Smooth muscle cell of the brain vasculature (primary cell): ENCODE measurements around the gene WDR64.
"Not testable (repeated sequence)": the region's sequence is repeated elsewhere in the genome, so short reads cannot be mapped to it uniquely, and the experiment has no call there.

ENCODE experiments used
- DNase-seq: peaks from one replicate; pipeline ENCODE4 v3.0.0-alpha.2; 2012; ENCODE audit warnings: low read depth, low spot score

Gene WDR64

DNA sequence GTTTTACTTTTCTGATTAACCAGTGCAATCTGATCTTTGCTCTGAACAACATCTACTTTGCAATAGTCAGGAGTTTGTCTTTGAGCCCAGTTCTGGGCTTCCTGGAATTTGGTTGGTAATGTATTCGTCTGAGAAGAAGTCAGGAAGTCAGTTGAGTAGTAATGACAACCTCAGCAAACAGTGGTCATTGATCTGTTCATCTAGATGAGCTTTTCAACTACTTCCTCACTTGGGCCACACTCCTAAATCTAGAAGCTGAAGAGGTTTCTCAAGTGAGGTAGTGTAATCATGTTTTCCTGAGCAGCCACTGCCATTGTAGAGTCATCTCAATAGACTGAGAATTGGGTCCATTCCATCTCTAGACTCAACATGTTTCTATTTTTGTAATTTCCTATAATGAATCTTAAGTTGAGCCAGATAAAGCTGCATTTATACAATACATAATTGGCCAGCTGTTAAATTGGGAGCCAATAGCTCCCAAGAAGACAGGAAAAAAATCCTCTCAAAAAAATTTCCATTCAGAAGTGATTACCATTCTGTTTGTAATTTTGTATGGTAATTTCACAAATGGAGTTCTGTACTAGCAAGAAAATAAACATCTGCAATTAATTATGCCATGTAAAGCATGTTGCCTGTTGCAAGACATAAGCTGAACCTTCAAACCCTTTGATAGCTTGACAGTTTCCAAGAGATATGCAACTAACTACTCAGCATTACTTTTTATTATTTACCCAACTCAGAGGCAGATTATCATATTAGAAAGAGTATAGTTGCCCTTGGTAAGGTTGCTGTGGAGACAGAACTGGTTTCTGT is 49.6 kb downstream of the WDR64 start:
- no peak for DNase-seq

DNA sequence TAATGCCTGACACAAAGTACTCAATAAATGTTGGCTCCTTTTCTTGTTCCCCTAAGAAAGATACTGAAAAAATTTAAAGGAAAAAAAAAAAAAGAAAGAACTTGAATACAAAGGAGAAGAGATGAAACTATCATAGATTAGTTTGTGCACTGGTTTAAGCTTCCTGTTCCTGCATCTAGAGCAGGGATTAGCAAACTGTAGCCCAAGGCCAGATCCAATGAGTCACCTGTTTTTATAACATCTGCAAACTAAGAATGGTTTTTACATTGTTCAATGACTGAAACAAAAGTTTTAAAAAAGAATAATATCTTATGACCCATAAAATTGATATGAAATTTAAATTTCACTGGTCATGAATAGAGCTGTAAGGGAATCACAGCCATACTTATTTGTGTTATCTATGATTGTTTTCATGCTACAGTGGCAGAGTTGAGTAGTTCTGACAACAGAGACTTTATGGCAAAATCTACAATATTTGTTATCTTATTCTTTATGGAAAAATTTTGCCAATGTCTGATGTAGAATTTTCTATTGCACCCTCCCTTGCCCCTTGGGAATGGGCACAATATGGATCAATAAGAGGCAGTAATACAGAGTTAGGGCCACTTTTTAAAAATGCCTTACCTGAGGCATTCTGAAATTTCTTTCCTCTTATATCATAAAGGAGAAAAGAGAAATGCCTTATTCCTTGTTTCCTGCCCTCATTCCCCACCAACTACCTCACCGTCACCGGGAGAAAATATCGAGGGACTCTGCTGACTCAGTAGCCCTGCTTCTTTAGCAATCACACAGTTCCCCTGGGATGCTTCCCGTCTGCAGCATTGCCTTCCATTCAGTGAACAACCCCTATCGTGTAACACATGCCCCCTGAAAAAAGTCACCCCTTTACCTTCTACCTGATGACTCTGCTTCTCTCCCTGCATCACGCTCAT is 50.6 kb downstream of the WDR64 start:
- no peak for DNase-seq

DNA sequence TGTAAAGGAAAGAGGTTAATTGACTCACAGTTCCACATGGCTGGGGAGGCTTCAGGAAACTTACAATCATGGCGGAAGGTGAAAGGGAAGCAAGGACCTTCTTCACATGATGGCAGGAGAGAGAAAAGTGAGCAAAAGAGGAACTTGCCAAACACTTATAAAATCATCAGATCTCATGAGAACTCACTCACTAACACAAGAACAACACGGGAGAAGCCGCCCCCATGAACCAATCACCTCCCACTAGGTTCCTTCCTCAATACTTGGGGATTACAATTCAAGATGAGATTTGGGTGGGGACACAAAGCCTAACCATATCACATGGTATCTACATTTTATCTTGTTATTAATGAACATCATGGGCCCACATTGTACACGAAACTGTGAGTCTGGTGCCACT is 51.7 kb downstream of the WDR64 start:
- not testable (repeated sequence) for DNase-seq

DNA sequence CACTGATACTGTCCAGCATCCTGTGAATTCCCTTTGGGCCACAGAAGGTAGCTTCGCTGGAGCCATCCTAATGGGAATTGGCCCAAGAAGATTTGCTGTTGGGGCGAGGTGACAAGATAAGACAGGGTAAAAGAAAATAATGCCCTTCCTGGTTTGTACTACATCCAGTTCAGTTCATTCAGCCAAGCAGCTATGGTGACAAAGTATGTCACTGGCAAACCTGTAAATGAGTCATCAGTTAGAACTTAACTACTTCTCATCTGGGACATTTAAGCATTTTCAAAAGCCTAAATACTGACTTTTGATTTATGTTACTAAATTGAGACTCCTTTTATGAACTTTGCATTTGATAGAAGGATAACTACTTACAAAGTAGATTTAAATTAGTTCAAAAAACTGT is 54.2 kb downstream of the WDR64 start:
- no peak for DNase-seq

DNA sequence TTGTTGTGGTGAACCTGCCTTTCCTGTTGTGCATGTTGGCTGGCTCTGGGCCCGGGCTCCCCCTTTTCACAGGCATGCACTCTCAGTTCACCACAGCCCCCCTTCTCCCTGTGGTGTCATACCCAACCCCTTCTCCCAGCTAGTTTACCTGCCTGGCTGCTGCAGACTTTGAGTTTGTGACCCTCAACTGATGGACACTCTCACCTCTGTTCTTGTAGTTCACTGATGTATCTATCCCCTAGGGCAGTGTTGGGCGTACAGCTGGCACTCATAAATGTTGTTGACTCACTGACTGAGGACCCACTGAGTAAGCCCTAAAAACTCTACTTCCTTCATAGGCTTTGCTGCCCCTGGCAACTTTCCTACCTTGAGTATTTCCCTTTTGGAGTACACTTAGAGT is 54.9 kb downstream of the WDR64 start:
- DNase-seq = no peak

DNA sequence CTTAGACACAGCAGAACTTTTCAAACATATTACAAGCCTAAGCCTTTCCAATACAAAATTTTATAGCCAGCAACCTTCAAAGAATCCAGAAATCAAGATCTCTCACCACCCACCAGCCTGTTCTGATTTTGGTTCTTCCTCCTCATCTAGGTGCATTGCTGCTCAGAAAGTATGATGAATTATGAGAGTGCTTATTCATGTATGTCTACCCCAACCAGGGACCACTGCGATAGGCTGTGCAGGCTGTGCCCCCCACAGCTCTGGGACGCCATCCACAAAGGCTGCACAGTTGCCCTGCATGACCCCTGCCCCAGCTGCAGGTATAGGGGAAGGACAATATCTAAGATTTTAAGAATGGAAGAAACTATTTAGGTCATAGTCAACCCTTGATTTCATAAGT is 55.4 kb downstream of the WDR64 start:
- no peak for DNase-seq

DNA sequence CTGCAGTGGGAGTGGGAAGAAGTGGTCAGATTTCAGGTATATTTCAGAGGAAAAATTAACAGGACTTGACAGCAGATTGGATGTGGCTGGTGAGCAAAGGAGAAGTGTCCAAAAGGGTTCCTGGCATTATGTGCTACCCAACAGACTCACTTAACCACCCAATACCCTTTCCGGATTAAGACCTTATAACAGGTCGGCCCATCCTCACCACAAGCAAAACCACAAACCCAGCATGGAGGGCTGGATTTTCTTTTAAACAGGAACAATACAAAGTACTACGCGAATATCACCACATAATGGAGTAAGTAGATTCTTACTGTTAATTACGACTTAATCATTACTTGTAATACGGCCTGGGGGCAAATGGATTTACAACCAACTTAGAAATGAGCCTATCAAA is 59.2 kb downstream of the WDR64 start:
- DNase-seq = no peak

DNA sequence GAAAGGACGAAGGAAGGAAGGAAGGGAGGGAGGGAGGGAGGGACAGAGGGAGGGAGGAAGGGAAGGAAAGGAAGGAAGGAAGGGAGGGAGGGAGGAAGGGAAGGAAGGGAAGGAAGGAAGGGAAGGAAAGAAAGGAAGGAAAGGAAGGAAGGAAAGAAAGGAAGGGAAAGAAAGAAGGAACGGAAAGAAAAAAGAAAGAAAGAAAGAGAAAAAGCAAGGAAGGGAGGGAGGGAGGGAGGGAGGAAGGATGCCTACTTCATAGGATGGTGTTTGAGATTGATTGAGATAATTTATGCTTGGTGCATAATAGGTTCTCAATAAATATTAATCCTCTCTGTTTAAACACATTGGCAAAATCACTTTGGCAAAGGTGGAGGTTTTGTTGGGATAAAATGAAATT is 61.2 kb downstream of the WDR64 start:
- DNase-seq = no peak

DNA sequence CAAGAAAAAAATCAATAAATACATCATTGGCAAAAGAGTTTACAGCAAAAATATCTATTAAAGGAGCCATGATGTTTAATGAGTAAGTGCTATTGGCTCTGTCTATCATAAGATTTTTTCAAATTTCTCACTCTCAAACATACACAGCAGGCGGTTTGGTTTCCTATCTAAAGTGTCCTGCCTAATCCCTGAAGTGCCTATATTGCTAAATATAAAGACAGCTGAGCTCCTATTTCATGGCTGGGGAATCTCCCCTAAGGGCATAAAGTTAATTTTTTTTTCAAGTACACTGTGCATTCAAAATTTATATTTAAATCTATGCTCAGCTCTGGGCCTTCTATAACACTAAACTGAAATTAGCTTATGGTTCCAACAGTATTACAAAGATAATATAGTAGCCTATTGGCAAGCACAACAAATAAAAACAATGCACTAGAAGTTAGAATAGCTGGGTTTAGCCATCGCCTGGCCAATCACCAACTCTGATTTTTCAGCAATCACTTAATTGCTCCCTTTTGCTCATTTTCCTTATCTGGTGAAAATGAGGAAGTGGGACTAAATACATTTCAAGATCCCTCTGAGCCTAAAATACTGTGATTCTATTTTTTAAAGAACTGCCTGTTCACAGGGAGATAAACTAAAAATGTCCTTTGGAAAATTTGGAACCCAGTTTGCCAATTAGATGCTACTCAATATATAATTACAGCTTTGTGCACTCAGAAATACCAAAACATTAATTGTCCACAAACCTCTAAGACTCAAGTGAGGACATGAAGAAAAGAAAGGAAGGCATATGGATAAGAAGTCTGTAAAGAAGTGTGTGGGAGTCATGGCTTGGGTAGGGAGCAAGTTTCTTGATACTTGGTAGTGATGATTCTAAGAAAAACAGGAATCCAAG is 62.5 kb downstream of the WDR64 start:
- DNase-seq = no peak

DNA sequence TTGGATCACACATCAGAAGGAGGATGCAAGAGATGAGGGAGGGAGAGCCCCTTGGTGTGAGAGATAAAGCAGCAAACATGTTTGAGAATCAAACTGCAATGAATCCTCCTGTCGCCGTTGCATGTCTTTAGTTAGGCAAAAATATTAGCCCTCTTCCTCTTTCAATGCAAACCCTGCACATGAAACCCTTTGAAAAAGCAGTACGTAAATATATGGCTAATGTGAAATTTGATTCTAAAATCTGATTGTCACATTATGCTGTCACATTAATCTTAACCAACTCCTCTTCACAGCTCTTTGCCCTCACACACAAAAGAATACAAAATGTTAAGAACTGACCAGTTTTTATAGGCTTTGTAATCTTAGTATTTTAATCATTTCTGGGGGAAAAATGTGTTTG is 63.4 kb downstream of the WDR64 start:
- DNase-seq = no peak

DNA sequence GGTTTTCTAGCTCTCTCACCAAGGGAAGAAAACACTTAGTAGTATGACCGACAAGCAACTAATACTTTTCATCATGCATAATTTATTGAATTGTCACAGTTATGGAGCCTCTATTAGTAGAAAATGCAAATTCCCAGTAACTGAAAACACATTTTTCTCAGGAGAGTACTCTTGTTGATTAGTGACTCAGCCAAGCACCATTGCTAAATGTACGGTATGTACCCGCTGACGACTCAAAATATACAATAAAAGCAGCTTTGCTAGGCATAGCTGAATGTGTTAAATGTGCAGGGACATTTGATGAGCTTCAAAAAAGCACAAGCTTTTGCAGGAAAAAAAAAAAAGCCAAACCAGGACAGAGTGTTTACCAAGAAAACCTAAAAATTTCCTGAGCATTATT is 63.9 kb downstream of the WDR64 start:
- no peak for DNase-seq

DNA sequence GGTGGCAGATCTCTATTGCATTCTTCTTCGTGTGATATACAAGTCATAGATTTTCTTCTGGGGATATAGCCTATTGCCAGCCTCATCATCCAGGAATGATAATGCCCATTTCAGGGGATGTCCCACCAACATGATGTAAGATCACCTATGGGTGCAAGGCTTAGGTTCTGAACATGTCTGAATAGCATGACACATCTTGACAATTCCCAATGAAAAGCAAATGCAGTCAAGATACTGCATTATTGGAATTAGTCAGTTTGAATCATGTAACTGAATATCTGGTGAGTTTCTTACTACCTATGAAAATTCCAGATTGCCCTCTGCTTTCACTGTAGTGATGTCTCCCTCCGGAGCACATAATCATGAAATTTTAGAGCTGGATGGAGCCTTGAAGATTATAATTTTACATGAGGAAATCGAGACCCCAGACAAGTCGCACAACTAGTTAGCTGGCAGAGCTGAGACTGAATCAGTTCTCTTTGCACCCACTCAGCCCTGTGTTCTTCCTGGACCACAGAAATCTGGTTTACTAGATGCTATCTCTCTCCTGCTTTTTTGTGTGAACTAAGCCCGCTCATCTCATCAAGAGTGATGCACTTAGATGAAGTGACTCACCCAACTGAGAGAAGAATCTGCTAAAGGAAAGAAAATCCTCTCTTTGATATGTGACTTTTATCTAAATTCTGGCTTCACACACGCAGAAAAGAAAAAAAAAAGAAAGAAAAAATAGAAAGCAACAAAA is 65.0 kb downstream of the WDR64 start:
- no peak for DNase-seq

DNA sequence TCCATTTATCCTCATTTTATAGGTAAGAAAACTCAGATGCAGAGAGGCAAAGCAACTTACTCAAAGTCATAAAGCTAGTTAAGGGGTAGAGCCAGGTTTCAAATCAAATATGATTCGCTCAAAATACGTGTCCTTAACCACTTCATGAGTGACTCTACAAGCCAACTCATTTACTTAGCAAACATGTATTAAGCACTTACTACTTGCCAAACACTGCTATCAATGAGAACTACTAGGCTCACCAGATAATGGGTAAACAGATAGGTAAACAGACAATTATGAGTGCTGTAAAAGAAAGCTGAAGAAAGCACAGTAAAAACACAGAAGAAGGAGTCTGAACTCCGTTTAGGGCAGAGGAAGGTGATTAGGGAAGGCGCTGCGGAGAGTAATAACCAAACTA is 65.9 kb downstream of the WDR64 start:
- no peak for DNase-seq

DNA sequence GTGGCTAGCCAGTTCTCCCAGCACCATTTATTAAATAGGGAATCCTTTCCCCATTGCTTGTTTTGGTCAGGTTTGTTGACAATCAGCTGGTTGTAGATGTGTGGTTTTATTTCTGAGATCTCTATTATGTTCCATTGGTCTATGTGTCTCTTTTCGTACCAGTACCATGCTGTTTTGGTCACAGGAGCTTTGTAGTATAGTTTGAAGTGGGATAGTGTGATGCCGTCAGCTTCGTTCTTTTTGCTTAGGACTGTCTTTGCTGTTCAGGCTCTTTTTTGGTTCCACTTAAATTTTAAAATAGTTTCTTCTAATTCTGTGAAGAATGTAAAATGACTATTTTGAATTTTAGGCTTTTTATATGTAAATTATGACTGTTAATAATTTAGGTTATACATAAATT is 68.9 kb downstream of the WDR64 start:
- DNase-seq = no peak

DNA sequence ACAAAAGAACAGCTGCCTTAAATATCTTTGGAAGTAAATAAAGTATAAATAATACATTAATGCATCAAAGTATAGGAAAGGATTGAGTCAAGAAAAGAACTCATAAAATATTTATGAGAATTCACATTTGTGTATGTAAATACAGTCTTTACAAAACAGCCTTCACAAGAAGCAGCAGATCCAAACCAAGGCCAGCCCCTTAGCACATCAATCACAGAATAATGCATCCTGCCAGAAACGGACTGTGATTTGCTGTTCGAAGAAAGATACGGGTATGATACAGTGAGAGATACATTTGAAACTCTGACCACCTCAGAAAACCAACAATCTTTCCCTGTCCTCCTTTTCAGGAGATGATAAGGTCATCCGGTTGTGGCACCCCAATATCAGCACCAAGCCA is 70.9 kb downstream of the WDR64 start:
- DNase-seq = no peak

DNA sequence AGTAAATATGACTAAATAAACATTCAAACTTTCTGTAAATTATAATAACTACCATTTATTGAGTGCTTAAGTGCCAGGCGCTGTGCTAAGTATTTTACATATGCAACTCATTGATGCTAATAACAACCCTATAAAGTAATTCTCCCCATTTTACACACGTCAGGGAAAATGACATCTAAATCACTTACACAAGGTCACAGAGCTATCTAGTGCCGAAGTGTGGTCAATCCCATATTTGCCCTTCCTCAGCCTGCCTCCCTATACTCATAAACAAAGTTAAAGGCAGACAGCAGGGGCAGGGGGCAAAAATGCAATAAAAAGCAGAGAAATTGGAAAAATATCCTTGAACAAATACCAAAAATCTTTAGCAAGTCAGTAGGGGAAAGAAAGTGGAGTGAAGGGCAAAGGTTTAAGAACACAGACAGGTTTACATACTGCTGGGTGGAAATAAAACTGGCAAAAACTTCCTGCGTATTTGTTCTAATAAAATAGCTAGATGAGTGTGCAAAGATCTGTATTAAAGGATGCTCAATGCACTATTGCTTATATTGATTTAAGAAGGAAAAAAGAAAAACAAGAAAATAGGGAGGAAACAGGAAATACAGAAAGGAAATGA is 72.8 kb downstream of the WDR64 start:
- DNase-seq = no peak

DNA sequence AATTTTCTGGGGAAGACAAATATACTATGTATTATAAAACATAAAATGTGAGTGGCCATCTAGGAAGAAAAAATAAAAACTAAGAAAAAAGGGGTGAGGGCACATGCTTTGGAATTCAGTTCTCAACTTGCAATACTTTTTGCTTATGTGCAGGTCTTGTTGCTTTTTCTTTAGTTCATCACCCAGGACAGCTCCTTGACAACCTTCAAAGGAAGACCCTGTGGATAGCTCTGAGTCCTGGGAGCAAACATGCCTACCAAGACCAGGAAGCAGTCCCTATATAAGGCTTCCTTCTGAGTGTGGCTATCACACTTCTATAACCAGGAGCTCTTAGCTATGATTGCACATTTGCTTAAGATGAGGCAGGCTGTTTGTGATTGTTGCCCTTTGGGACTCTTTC is 78.0 kb downstream of the WDR64 start:
- no peak for DNase-seq

DNA sequence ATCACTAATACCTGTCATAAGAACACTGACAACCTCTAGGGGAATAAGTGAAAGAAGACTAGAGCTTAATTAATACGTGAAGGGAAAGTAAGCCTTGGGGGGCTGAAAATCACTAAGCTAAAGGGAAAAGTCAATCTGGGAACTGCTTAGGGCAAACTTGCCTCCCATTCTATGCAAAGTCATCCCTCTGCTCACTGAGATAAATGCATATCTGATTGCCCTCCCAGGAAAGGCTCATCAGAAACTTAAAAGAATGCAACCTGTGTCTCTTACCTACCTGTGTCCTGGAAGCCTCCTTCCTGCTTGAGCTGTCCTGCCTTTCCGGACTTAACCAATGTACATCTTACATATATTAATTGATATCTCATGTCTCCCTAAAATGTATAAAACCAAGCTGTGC is 81.8 kb downstream of the WDR64 start:
- DNase-seq = no peak

DNA sequence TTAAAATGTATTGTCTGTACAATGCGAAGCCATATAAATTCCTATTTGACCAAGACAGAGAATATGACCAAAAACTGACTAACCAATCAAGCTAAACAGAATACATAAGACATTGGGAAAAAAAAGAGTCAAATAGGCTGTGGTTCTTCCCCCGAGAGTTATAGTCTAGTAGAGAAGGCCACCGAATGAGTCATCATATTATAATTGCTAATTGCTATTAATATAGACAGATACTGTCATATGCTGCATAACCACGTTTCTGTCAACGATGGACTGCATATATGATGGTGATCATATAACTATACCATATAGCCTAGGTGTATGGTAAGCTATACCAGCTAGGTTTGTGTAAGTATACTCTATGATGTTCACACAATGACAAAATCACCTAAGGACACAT is 82.5 kb downstream of the WDR64 start:
- no peak for DNase-seq

DNA sequence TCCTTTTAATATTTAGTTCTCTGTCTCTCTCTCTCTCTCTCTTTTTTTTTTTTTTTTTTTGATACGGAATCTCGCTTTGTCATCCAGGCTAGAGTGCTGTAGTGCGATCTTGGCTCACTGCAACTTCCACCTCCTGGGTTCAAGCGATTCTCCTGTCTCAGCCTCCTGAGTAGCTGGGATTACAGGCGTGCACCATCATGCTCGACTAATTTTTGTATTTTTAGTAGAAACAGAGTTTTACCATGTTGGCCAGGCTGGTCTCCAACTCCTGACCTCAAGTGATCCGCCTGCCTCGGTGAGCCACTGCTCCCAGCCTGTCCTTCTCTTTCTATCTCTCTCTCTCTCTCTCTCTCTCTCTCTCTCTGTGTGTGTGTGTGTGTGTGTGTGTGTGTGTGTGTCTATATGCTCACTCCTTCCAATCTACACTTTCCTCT is 83.4 kb downstream of the WDR64 start:
- DNase-seq = not testable (repeated sequence)

DNA sequence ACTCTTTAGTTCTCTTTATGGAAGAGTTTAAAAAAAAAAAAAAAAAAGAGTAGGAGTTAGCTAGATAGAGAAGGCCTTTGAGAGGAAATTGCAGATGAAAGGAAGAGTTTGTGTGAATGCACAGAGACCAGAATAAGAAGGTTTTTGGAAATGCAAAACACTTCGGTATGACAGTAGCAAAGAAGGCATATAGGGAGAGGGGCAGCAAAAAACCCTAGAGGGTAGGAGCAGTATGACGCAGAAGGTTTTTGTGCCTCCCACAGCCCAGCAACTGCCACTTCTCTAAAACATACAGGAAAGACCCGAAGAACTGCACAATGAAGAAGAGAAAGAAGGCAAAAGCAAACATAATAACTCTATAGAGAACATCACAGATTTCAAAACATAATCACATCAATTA is 84.3 kb downstream of the WDR64 start:
- DNase-seq = no peak
